OCI-LY1 (cell line): ENCODE data around the gene SCLT1.

Experiments used
- CTCF ChIP-seq: fragments of 200-600 bp; sonication (generic), shearing (Covaris generic); IDR thresholded peaks from 2 replicates; pipeline ENCODE4 v1.5.1; 2017; ENCODE audit warnings: mild to moderate bottlenecking, antibody characterized with exemption, low read length, moderate library complexity, mixed read lengths
- EZH2 ChIP-seq: fragments of 200-600 bp; sonication (generic), shearing (Covaris generic); IDR thresholded peaks from 2 replicates; pipeline ENCODE4 v1.8.0; 2017; ENCODE audit warnings: borderline replicate concordance, mixed run types, mild to moderate bottlenecking, antibody characterized with exemption, low read length, moderate library complexity, mixed read lengths

- TF ChIP-seq EZH2 (no peak), CTCF (no peak)
Measured at GRCh38 chr4:128961405-128961804, 131.9 kb downstream of the SCLT1 start.
